Left ventricle myocardium inferior (tissue), 1 donor: ENCODE results near the gene SETD5. TPM values are rescaled to one million over a fixed set of nuclear protein-coding genes. Genes with fewer than 3 reads are reported as not detected.

Experiments
- DNase-seq: peaks from one replicate; pipeline ENCODE4 v3.0.0-alpha.2; 2020
- H3K27ac ChIP-seq: fragments of 200-600 bp; replicated peaks from 2 replicates; pipeline ENCODE4 v1.8.0; 2021
- H3K27me3 ChIP-seq: fragments of 200-600 bp; 2 replicates; pipeline ENCODE4 v1.8.0; 2021; ENCODE audit warnings: low read depth
- H3K36me3 ChIP-seq: fragments of 200-600 bp; 2 replicates; pipeline ENCODE4 v1.8.0; 2021
- H3K4me1 ChIP-seq: fragments of 200-600 bp; 2 replicates; pipeline ENCODE4 v1.8.0; 2021
- H3K4me3 ChIP-seq: fragments of 200-600 bp; 2 replicates; pipeline ENCODE4 v1.8.0; 2021; ENCODE audit warnings: mild to moderate bottlenecking, moderate library complexity
- H3K9me3 ChIP-seq: fragments of 200-600 bp; replicated peaks from 2 replicates; pipeline ENCODE4 v1.8.0; 2021
- CTCF ChIP-seq: fragments of 200-600 bp; IDR thresholded peaks from 2 replicates; pipeline ENCODE4 v1.8.0; 2021; ENCODE audit warnings: antibody characterized with exemption, mild to moderate bottlenecking, borderline replicate concordance
- intact Hi-C: fragments of 100-400 bp; cut with micrococcal nuclease; formaldehyde crosslinking; loops from one replicate; pipeline ENCODE4 v1.11.0; 2022
- long read RNA-seq: library from polyadenylated mRNA; unstranded; transcript quantifications from one replicate; pipeline ENCODE4 v2.0.0, GENCODE V29; 2021
- total RNA-seq: library from RNA; stranded (reverse); fragmentation: NEBNext Ultra II Directional; extraction: Animal tissue kit (Norgen Biotek cat#: 25700); gene quantifications from one replicate; pipeline ENCODE4 v1.2.1, GENCODE V29; 2021
- donor health status: DM: no; HTN: yes; CAD: no; lungs with severe emphysema.

Gene SETD5, protein sequence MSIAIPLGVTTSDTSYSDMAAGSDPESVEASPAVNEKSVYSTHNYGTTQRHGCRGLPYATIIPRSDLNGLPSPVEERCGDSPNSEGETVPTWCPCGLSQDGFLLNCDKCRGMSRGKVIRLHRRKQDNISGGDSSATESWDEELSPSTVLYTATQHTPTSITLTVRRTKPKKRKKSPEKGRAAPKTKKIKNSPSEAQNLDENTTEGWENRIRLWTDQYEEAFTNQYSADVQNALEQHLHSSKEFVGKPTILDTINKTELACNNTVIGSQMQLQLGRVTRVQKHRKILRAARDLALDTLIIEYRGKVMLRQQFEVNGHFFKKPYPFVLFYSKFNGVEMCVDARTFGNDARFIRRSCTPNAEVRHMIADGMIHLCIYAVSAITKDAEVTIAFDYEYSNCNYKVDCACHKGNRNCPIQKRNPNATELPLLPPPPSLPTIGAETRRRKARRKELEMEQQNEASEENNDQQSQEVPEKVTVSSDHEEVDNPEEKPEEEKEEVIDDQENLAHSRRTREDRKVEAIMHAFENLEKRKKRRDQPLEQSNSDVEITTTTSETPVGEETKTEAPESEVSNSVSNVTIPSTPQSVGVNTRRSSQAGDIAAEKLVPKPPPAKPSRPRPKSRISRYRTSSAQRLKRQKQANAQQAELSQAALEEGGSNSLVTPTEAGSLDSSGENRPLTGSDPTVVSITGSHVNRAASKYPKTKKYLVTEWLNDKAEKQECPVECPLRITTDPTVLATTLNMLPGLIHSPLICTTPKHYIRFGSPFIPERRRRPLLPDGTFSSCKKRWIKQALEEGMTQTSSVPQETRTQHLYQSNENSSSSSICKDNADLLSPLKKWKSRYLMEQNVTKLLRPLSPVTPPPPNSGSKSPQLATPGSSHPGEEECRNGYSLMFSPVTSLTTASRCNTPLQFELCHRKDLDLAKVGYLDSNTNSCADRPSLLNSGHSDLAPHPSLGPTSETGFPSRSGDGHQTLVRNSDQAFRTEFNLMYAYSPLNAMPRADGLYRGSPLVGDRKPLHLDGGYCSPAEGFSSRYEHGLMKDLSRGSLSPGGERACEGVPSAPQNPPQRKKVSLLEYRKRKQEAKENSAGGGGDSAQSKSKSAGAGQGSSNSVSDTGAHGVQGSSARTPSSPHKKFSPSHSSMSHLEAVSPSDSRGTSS (N-terminal part only)
- total RNA-seq, result 49.9 TPM
- long read RNA-seq, partial matches to known transcripts, result 3 of 7 reads
- long read RNA-seq, other reads (novel, unspliced or antisense), result 4 of 7 reads

DNA sequence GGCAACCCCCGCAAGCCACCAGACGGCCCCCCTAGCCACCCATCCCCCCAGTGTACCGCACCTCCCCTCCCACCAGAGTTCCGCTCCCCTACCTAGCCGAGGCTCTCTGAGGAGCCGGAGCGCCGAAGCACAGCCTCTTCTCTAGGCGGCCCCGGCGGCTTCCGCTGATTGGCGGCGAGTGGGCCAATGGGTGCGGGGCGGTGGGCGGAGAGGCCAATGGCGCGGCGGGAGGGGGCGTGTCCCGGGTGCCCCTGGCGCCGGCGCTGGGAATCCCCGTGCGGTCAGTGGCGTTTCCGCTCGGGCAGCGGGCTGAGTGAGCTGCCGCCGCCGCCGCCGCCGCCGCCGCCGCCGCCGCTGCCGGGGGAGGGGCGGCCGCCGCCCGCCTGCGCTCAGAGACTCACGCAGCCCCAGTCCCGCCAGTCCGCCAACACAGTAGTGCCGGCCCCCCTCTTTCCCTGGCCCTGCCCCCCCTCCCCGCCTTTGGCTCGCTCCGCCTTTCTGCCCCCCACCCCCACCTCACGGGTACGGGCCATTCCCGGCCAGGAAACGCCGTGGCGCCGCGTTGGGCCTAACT, at the start of gene SETD5:
Gene SETD5, plus strand, starts transcription at position 284 of the 574 bp plus-strand sequence. CDS start 31,324 bp downstream, outside the sequence.
- peak within 1 kb of the TSS; percentile 80 for H3K4me3 ChIP-seq
- H3K27me3 ChIP-seq, result no peaks in the 10 kb centered on the region
- TF ChIP-seq CTCF, result no peak
- peaks cover 13% of the 10 kb centered on the region for H3K36me3 ChIP-seq
- H3K4me1 ChIP-seq, result peaks cover 82% of the 10 kb centered on the region
- H3K27ac ChIP-seq, result peak within 1 kb of the TSS; percentile 98
- intact Hi-C loops, result no loop called here
- no peaks in the 10 kb centered on the region for H3K9me3 ChIP-seq
- DNase-seq, result peak; percentile 99

GRCh38 chr3:9347887-9348286, 49.5 kb upstream of the SETD5 start:
- no peak for TF ChIP-seq CTCF
- peaks cover 1% of the 10 kb centered on the region for H3K4me1 ChIP-seq
- no peak overlapping the region for H3K4me3 ChIP-seq
- intact Hi-C loops, result no loop called here
- no peaks in the 10 kb centered on the region for H3K27me3 ChIP-seq
- H3K9me3 ChIP-seq, result no peaks in the 10 kb centered on the region
- no peaks in the 10 kb centered on the region for H3K36me3 ChIP-seq
- no peak overlapping the region for H3K27ac ChIP-seq
- DNase-seq, result no peak

GRCh38 chr3:9349321-9350117, 47.9 kb upstream of the SETD5 start:
- peaks cover 8% of the 10 kb centered on the region for H3K4me1 ChIP-seq
- no peaks in the 10 kb centered on the region for H3K36me3 ChIP-seq
- intact Hi-C loops, result no loop called here
- no peaks in the 10 kb centered on the region for H3K9me3 ChIP-seq
- no peaks in the 10 kb centered on the region for H3K27me3 ChIP-seq
- no peak for TF ChIP-seq CTCF
- DNase-seq, result no peak
- H3K4me3 ChIP-seq, result no peak overlapping the region
- H3K27ac ChIP-seq, result no peak overlapping the region

GRCh38 chr3:9351709-9352126, 45.7 kb upstream of the SETD5 start:
- no peak for TF ChIP-seq CTCF
- Histone ChIP-seq H3K4me1 (peaks cover 8% of the 10 kb centered on the region), H3K4me3 (no peak overlapping the region), H3K27me3 (no peaks in the 10 kb centered on the region), H3K9me3 (no peaks in the 10 kb centered on the region), H3K36me3 (no peaks in the 10 kb centered on the region), H3K27ac (no peak overlapping the region)
- intact Hi-C loops, result no loop called here
- no peak for DNase-seq
